SK-N-SH (cell line): Measurements from ENCODE around the gene SLC4A2. TPM values are rescaled to one million over a fixed set of nuclear protein-coding genes. Genes with fewer than 3 reads are reported as not detected.
A peak's percentile ranks its signal among the peaks of the same experiment; 100 is the strongest.

ENCODE experiments used
- CTCF ChIA-PET: fragments of 300-600, 350-600 bp; formaldehyde crosslinking; extraction: SDS; loops from one replicate; lab custom pipeline; 2021; lab: Yijun Ruan, JAX
- POLR2A ChIA-PET: fragments of 350-600 bp; sonication (Branson Sonifier 250); formaldehyde crosslinking; extraction: SDS; loops from one replicate; lab custom pipeline; 2020; ENCODE audit warnings: antibody characterized with exemption, inconsistent platforms; lab: Yijun Ruan, JAX
- DNase-seq: peaks from one replicate; pipeline ENCODE4 v3.0.0; 2012
- H2AFZ ChIP-seq: fragments of 200-600 bp; sonication (generic); 2 replicates; pipeline ENCODE4 v1.8.1; 2016; ENCODE audit warnings: antibody characterized with exemption, mild to moderate bottlenecking, low read depth
- H3F3A ChIP-seq: fragments of 200-600 bp; sonication (generic); replicated peaks from 2 replicates; pipeline ENCODE3; 2016; ENCODE audit warnings: antibody characterized with exemption, mild to moderate bottlenecking; ENCODE audit not compliant: insufficient read depth
- H3K27ac ChIP-seq, 2 experiments: fragments of 200-500 bp in 1 of 2; fragments of 200-600 bp in 1 of 2; sonication (Bioruptor generic) in 1 of 2; sonication (generic), shearing (Covaris generic) in 1 of 2; 2 replicates each; pipeline versions ENCODE4 v1.5.1 to v1.6.1; 2014 to 2016; ENCODE audit warnings: low read depth in 2 of 2, inconsistent platforms in 1 of 2, low read length in 1 of 2, mild to moderate bottlenecking in 1 of 2, mixed read lengths in 1 of 2
- H3K27me3 ChIP-seq: fragments of 200-600 bp; sonication (generic), shearing (Covaris generic); 2 replicates; pipeline ENCODE4 v1.6.1; 2016; ENCODE audit warnings: mixed run types; ENCODE audit not compliant: insufficient read depth
- H3K36me3 ChIP-seq, 2 experiments: fragments of 200-500 bp in 1 of 2; fragments of 200-600 bp in 1 of 2; sonication (Bioruptor generic) in 1 of 2; sonication (generic) in 1 of 2; replicated peaks in 1 of 2; 2 replicates each; pipeline versions ENCODE3 to v1.5.1; 2014 to 2016; ENCODE audit warnings: low read length in 1 of 2, mild to moderate bottlenecking in 1 of 2; ENCODE audit not compliant: insufficient read depth in 2 of 2, control insufficient read depth in 1 of 2
- H3K4me1 ChIP-seq, 2 experiments: fragments of 200-500 bp in 1 of 2; fragments of 200-600 bp in 1 of 2; sonication (Bioruptor generic) in 1 of 2; sonication (generic), shearing (Covaris generic) in 1 of 2; 2 replicates each; pipeline versions ENCODE4 v1.5.1 to v1.6.1; 2014 to 2016; ENCODE audit warnings: low read depth in 1 of 2, low read length in 1 of 2, mixed run types in 1 of 2; ENCODE audit not compliant: insufficient read depth in 2 of 2, control insufficient read depth in 1 of 2
- H3K4me2 ChIP-seq: fragments of 200-600 bp; sonication (generic), shearing (Covaris generic); 2 replicates; pipeline ENCODE4 v1.6.1; 2017; ENCODE audit warnings: mixed run types
- H3K4me3 ChIP-seq, 2 experiments: fragments of 200-500 bp in 1 of 2; fragments of 200-600 bp in 1 of 2; sonication (Bioruptor generic) in 1 of 2; sonication (generic), shearing (Covaris generic) in 1 of 2; 2 replicates each; pipeline versions ENCODE4 v1.5.1 to v1.8.1; 2014 to 2016; ENCODE audit warnings: low read depth in 2 of 2, inconsistent platforms in 1 of 2, low read length in 1 of 2, mild to moderate bottlenecking in 1 of 2, mixed read lengths in 1 of 2, moderate library complexity in 1 of 2
- H3K79me2 ChIP-seq: fragments of 200-600 bp; sonication (generic); 2 replicates; pipeline ENCODE4 v1.8.1; 2017; ENCODE audit warnings: mild to moderate bottlenecking; ENCODE audit not compliant: insufficient read depth
- H3K9ac ChIP-seq: fragments of 200-600 bp; sonication (generic); 2 replicates; pipeline ENCODE4 v1.6.1; 2017; ENCODE audit warnings: mixed run types
- H3K9me2 ChIP-seq: fragments of 200-600 bp; sonication (generic); 2 replicates; pipeline ENCODE4 v1.6.1; 2017; ENCODE audit warnings: mixed run types
- H3K9me3 ChIP-seq: fragments of 200-600 bp; sonication (generic); 2 replicates; pipeline ENCODE4 v1.6.1; 2017; ENCODE audit warnings: mixed run types, mild to moderate bottlenecking, moderate library complexity
- H4K20me1 ChIP-seq: fragments of 200-600 bp; sonication (generic); 2 replicates; pipeline ENCODE4 v1.6.1; 2017; ENCODE audit warnings: mild to moderate bottlenecking, mixed run types; ENCODE audit not compliant: insufficient read depth
- CHD2 ChIP-seq: fragments of 150-350 bp; IDR thresholded peaks from 2 replicates; pipeline ENCODE4 v1.6.1; 2018; ENCODE audit warnings: low read length; ENCODE audit not compliant: partially characterized antibody
- EP300 ChIP-seq, 2 experiments: IDR thresholded peaks; 2 replicates each; pipeline versions ENCODE4 v1.4.0 to v1.6.1; 2012; ENCODE audit warnings: borderline replicate concordance in 1 of 2, low read depth in 1 of 2, low read length in 1 of 2
- NRF1 ChIP-seq: IDR thresholded peaks from 2 replicates; pipeline ENCODE4 v1.6.1; 2012; ENCODE audit warnings: low read depth, mild to moderate bottlenecking, low read length
- PBX3 ChIP-seq: IDR thresholded peaks from 2 replicates; pipeline ENCODE4; 2012
- POLR2AphosphoS5 ChIP-seq: IDR thresholded peaks from 2 replicates; pipeline ENCODE4 v1.6.1; 2012; ENCODE audit warnings: low read depth, low read length
- RAD21 ChIP-seq: IDR thresholded peaks from 2 replicates; pipeline ENCODE4 v1.6.1; 2012; ENCODE audit warnings: mild to moderate bottlenecking, low read length
- RCOR1 ChIP-seq: fragments of 150-350 bp; IDR thresholded peaks from 2 replicates; pipeline ENCODE4 v1.6.1; 2017; ENCODE audit warnings: antibody characterized with exemption, low read length
- WGBS: methylation state at CpG from one replicate; pipeline ENCODE4 v1.1.6; 2017; ENCODE audit warnings: low lambda C conversion rate; 5-methylcytosine and 5-hydroxymethylcytosine counted together
- polyA plus RNA-seq, 3 experiments: library from polyadenylated mRNA; depleted of rRNA; stranded (reverse); fragments of >200 nt; gene quantifications; 2 replicates each; pipeline ENCODE4 v1.2.3, GENCODE V29; 2012
- TF ChIP-seq, protein P1 (sequence below): fragments of 200-600 bp; sonication (generic); IDR thresholded peaks from 2 replicates; pipeline ENCODE4 v1.6.1; 2017; ENCODE audit warnings: antibody characterized with exemption, mild to moderate bottlenecking, moderate library complexity

SLC4A2 gene
- polyA plus RNA-seq, 1 of the 3 experiments (the other 2 are of a cell fraction): 167 TPM

DNA sequence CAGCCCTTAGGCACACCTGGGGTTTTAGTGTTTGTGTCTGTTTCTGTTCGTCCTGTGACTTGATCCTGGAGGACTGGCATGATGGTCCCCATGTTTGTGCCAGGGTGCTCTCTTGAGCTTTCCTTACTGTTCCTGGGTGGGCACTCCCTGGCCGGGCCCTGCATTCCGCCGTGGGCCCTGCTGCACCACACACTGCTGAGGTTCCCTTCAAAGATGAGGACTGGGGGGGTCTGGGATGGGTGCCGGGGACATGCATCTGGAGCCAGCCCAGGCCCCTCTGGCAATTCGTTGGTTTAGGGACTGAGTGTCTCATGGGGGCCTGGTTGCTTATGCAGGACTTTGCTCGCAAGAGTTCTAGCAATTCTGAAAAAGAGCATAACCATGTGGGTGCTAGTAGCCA, 31.6 kb downstream of the SLC4A2 start:
- H3K79me2 ChIP-seq: peaks cover 93% of the 10 kb centered on the region
- H3K36me3 ChIP-seq: peaks cover 0 to 11% of the 10 kb centered on the region in 2 experiments
- H4K20me1 ChIP-seq: peaks cover 86% of the 10 kb centered on the region
- H3K9ac ChIP-seq: no peak overlapping the region
- WGBS: 93% methylated on average over 7 of the region's 7 CpGs
- H3K9me2 ChIP-seq: no peaks in the 10 kb centered on the region
- H3K9me3 ChIP-seq: no peaks in the 10 kb centered on the region
- CTCF ChIA-PET: interaction anchor here (0.9 to 21.3 kb wide), 11 partner anchors 18 to 192 kb away, joined by 3 to 474 read pairs (median 4); partner anchors contain the start of genes ABCB8 and ASIC3
- peaks cover 15 to 26% of the 10 kb centered on the region in 2 experiments for H3K4me1 ChIP-seq
- POLR2A ChIA-PET: interaction anchor here (0.8 kb wide), 1 partner anchor 135 kb away, joined by 3 read pairs; no protein-coding TSS in a partner anchor
- no peak for TF ChIP-seq PBX3
- no peak for TF ChIP-seq CHD2
- no peak for TF ChIP-seq NRF1
- TF ChIP-seq RCOR1: no peak
- no peak overlapping the region for H3K27ac ChIP-seq
- no peak overlapping the region for H3K4me2 ChIP-seq
- no peak overlapping the region for H2AFZ ChIP-seq
- H3K4me3 ChIP-seq: no peak overlapping the region
- no peak for DNase-seq
- H3F3A ChIP-seq: peaks cover 15% of the 10 kb centered on the region
- H3K27me3 ChIP-seq: no peaks in the 10 kb centered on the region

- Histone ChIP-seq H3F3A (peaks cover 15% of the 10 kb centered on the region), H3K9ac (no peak overlapping the region), H3K9me2 (no peaks in the 10 kb centered on the region), H3K4me1 (peaks cover 15 to 26% of the 10 kb centered on the region in 2 experiments), H2AFZ (no peak overlapping the region), H3K4me3 (no peak overlapping the region; a peak in 1 of 4 replicates), H4K20me1 (peaks cover 90% of the 10 kb centered on the region), H3K4me2 (no peak overlapping the region), H3K79me2 (peaks cover 97% of the 10 kb centered on the region), H3K27me3 (no peaks in the 10 kb centered on the region), H3K9me3 (no peaks in the 10 kb centered on the region), H3K27ac (no peak overlapping the region), H3K36me3 (peaks cover 0 to 11% of the 10 kb centered on the region in 2 experiments)
- POLR2A ChIA-PET: no interaction called here
- CTCF ChIA-PET: interaction anchor here (0.8 to 21.3 kb wide), 11 partner anchors 18 to 111 kb away, joined by 3 to 474 read pairs (median 3); partner anchors contain the start of gene ASIC3
- DNase-seq: no peak
- 90% methylated on average over 6 of the region's 6 CpGs for WGBS
- TF ChIP-seq CHD2 (no peak), POLR2AphosphoS5 (no peak), EP300 (IDR thresholded peaks at IDR 0.05; ENCODE audit: borderline replicate concordance in 1 of 2, low read depth in 1 of 2, low read length in 1 of 2) (no peak), RAD21 (peak; percentile 36; the same call in 1 of the 2 replicates)
- TF ChIP-seq, protein P1, sequence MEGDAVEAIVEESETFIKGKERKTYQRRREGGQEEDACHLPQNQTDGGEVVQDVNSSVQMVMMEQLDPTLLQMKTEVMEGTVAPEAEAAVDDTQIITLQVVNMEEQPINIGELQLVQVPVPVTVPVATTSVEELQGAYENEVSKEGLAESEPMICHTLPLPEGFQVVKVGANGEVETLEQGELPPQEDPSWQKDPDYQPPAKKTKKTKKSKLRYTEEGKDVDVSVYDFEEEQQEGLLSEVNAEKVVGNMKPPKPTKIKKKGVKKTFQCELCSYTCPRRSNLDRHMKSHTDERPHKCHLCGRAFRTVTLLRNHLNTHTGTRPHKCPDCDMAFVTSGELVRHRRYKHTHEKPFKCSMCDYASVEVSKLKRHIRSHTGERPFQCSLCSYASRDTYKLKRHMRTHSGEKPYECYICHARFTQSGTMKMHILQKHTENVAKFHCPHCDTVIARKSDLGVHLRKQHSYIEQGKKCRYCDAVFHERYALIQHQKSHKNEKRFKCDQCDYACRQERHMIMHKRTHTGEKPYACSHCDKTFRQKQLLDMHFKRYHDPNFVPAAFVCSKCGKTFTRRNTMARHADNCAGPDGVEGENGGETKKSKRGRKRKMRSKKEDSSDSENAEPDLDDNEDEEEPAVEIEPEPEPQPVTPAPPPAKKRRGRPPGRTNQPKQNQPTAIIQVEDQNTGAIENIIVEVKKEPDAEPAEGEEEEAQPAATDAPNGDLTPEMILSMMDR: peak; percentile 67
Measured at GRCh38 chr7:151091431-151091830, 32.0 kb downstream of the SLC4A2 start.
